Measurements from ENCODE around the gene FAM78B.
A peak's percentile ranks its signal among the peaks of the same experiment; 100 is the strongest.

Gene FAM78B, protein sequence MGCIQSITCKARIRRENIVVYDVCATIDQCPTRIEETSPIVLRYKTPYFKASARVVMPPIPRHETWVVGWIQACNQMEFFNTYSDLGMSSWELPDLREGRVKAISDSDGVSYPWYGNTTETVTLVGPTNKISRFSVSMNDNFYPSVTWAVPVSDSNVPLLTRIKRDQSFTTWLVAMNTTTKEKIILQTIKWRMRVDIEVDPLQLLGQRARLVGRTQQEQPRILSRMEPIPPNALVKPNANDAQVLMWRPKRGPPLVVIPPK

DNA sequence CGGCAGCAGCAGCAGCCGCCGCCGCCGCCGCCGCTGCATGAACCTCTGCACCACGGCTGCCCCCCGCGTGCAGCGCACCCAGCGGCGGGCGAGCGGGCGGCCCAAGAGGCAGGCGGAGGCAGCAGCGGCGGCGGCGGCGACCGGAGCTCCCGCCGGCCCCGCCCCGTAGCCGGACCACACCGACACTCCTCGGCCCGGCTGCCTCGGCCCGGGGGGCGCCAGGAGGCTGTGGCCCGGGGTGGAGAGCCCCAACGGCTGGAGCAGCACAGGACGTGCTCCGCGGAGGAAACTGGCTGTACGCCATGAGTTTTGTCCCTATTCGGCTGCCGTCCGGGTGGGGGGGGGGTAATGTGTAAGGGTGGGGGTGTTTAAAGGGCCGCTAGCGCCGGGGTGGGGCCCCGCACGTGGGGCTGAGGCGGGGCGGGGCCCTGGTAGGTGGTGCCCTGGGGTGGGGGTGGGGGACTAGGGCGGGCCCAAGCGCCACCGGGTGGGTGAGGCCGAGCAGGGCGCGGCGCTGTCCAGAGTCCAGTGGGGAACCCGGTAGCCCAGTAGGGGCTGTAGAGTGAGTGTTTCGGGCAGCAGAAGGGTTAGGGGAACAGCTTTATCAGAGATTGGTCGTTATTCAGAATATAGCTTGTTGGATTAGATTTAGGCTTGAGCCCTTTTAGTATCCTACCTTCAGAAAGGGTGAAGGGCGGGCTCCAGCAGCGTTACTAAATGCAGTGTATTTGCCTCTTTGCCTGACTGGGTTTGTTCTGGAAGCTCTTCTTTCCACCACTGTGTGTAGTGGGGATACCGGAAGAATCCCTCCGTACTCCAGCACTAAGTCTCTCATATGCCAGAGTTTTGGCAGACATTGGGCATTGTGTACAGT lies at the start of gene FAM78B:
Gene FAM78B (minus strand): TSS at position 304 of the 874 bp plus-strand sequence. CDS start 753 bp downstream, outside the sequence.
- no peaks in the 10 kb centered on the region for H3K36me3 ChIP-seq (ENCODE audit: control insufficient read depth in 1 of 2, insufficient read depth in 2 of 2, low read length in 2 of 2)
- peaks cover 13 to 19% of the 10 kb centered on the region in 2 donors for H3K4me1 ChIP-seq (ENCODE audit: control insufficient read depth in 1 of 2, insufficient read depth in 2 of 2, low read length in 2 of 2)
- no peaks in the 10 kb centered on the region for H3K9me3 ChIP-seq (ENCODE audit: control insufficient read depth in 1 of 2, low read length in 2 of 2)
- H3K9ac ChIP-seq (ENCODE audit: low read depth in 1 of 2, low read length in 2 of 2) = peak within 1 kb of the TSS; percentile 51 to 70
- H3K4me3 ChIP-seq (ENCODE audit: low read depth in 1 of 2, low read length in 2 of 2) = peak within 1 kb of the TSS; percentile 68 to 81
- no peak within 1 kb of the TSS for H3K27ac ChIP-seq (ENCODE audit: low read depth, low read length)
- H3K27me3 ChIP-seq (ENCODE audit: control insufficient read depth in 1 of 2, insufficient read depth in 2 of 2, low read length in 2 of 2) = peaks cover 9 to 16% of the 10 kb centered on the region in 2 donors

DNA sequence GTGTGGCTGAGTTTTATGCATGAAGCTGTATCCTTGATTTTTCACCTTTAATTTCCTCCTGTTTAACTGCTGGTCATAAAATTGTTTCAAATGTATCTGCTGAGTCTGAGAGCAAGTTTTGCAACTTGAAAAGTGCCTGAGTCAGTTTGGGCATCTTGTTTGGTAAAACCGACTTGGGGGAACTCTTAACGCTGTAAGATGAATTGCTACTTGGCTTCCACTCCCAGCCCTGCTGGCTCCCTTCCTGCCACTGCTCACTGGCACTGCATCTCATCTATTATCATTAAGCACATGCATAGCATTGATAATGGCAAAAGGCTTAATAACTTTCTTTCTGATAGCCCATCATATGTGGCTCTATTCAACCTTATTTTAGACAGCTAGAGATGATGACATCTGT lies 35.7 kb upstream of the FAM78B start:
- peaks cover 0 to 3% of the 10 kb centered on the region in 2 donors for H3K4me1 ChIP-seq (ENCODE audit: control insufficient read depth in 1 of 2, insufficient read depth in 2 of 2, low read length in 2 of 2)
- H3K27ac ChIP-seq (ENCODE audit: low read depth, low read length) = no peak overlapping the region
- no peaks in the 10 kb centered on the region for H3K27me3 ChIP-seq (ENCODE audit: control insufficient read depth in 1 of 2, insufficient read depth in 2 of 2, low read length in 2 of 2)
- H3K36me3 ChIP-seq (ENCODE audit: control insufficient read depth in 1 of 2, insufficient read depth in 2 of 2, low read length in 2 of 2) = no peaks in the 10 kb centered on the region
- H3K9me3 ChIP-seq (ENCODE audit: control insufficient read depth in 1 of 2, low read length in 2 of 2) = no peaks in the 10 kb centered on the region
- H3K9ac ChIP-seq (ENCODE audit: low read depth in 1 of 2, low read length in 2 of 2) = no peak overlapping the region
- H3K4me3 ChIP-seq (ENCODE audit: low read depth in 1 of 2, low read length in 2 of 2) = no peak overlapping the region

DNA sequence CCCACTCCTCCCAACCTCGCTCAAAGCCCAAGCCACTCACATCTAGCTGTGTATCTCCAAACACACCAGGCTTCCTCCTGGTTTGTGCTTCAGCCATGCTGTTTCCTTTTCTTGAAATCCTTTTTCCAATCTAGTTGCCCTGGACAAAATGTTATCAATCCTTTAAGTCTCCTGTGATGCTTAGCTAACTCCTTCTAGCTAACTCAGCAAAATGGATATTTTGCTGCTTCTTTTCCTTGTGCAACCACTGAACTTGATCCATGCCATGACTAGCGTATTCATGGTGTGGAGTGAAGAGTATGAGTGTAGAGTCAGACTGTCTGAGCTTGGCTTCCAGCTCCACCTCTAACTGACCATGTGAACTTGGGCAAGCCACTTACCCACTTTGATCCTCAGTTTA lies 33.9 kb upstream of the FAM78B start:
- Histone ChIP-seq H3K27ac (ENCODE audit: low read depth, low read length) (no peak overlapping the region), H3K4me1 (ENCODE audit: control insufficient read depth in 1 of 2, insufficient read depth in 2 of 2, low read length in 2 of 2) (peaks cover 0 to 7% of the 10 kb centered on the region in 2 donors), H3K4me3 (ENCODE audit: low read depth in 1 of 2, low read length in 2 of 2) (no peak overlapping the region), H3K9me3 (ENCODE audit: control insufficient read depth in 1 of 2, low read length in 2 of 2) (no peaks in the 10 kb centered on the region), H3K9ac (ENCODE audit: low read depth in 1 of 2, low read length in 2 of 2) (no peak overlapping the region), H3K27me3 (ENCODE audit: control insufficient read depth in 1 of 2, insufficient read depth in 2 of 2, low read length in 2 of 2) (no peaks in the 10 kb centered on the region), H3K36me3 (ENCODE audit: control insufficient read depth in 1 of 2, insufficient read depth in 2 of 2, low read length in 2 of 2) (no peaks in the 10 kb centered on the region)

DNA sequence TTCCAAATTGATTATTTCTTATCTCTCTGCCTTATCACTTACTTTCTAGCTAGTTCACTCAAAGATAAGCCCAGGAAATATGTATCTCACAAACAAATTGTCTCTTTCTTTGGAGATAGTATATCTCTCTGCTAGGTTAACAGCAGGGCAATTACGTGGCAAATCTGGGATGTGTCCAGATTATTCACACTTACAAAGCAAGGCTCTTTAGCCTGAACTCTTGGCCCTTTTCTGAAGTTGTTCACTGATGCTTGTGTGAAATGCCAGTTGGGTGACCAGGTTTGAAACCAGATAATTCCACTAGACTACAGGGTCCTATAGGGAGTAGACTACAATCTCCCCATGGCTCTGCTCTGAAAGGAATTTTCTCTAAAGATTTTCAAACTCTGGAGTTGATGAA lies 30.8 kb upstream of the FAM78B start:
- Histone ChIP-seq H3K9ac (ENCODE audit: low read depth in 1 of 2, low read length in 2 of 2) (no peak overlapping the region), H3K27ac (ENCODE audit: low read depth, low read length) (no peak overlapping the region), H3K4me1 (ENCODE audit: control insufficient read depth in 1 of 2, insufficient read depth in 2 of 2, low read length in 2 of 2) (peaks cover 0 to 7% of the 10 kb centered on the region in 2 donors)

DNA sequence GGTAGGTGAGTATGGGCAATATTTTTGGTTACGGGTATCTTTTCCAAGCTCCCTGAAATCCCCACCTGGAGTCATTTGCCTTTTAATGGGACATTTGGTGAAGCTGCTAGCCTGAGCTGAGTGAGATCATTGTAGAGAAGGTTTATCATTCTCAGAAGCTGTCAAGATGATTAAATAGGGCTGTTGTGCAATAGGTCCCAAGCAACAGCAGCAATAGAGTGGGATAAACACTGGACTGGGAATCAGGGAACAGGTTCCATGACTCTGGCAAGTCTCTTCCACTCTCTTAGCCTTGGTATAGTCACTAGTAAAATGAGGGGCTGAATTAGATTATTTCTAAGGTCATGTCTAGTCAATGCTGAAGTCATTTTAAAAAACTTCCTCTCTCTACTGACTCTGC lies 30.3 kb upstream of the FAM78B start:
- H3K9me3 ChIP-seq (ENCODE audit: control insufficient read depth in 1 of 2, low read length in 2 of 2) = no peaks in the 10 kb centered on the region
- H3K27ac ChIP-seq (ENCODE audit: low read depth, low read length) = no peak overlapping the region
- peaks cover 0 to 7% of the 10 kb centered on the region in 2 donors for H3K4me1 ChIP-seq (ENCODE audit: control insufficient read depth in 1 of 2, insufficient read depth in 2 of 2, low read length in 2 of 2)
- no peak overlapping the region for H3K4me3 ChIP-seq (ENCODE audit: low read depth in 1 of 2, low read length in 2 of 2)
- no peaks in the 10 kb centered on the region for H3K27me3 ChIP-seq (ENCODE audit: control insufficient read depth in 1 of 2, insufficient read depth in 2 of 2, low read length in 2 of 2)
- no peaks in the 10 kb centered on the region for H3K36me3 ChIP-seq (ENCODE audit: control insufficient read depth in 1 of 2, insufficient read depth in 2 of 2, low read length in 2 of 2)
- H3K9ac ChIP-seq (ENCODE audit: low read depth in 1 of 2, low read length in 2 of 2) = no peak overlapping the region

More for the DNA sequence above, 30.8 kb upstream of the FAM78B start:
- no peaks in the 10 kb centered on the region for H3K27me3 ChIP-seq (ENCODE audit: control insufficient read depth in 1 of 2, insufficient read depth in 2 of 2, low read length in 2 of 2)
- H3K36me3 ChIP-seq (ENCODE audit: control insufficient read depth in 1 of 2, insufficient read depth in 2 of 2, low read length in 2 of 2) = no peaks in the 10 kb centered on the region
- H3K4me3 ChIP-seq (ENCODE audit: low read depth in 1 of 2, low read length in 2 of 2) = no peak overlapping the region
- no peaks in the 10 kb centered on the region for H3K9me3 ChIP-seq (ENCODE audit: control insufficient read depth in 1 of 2, low read length in 2 of 2)

DNA sequence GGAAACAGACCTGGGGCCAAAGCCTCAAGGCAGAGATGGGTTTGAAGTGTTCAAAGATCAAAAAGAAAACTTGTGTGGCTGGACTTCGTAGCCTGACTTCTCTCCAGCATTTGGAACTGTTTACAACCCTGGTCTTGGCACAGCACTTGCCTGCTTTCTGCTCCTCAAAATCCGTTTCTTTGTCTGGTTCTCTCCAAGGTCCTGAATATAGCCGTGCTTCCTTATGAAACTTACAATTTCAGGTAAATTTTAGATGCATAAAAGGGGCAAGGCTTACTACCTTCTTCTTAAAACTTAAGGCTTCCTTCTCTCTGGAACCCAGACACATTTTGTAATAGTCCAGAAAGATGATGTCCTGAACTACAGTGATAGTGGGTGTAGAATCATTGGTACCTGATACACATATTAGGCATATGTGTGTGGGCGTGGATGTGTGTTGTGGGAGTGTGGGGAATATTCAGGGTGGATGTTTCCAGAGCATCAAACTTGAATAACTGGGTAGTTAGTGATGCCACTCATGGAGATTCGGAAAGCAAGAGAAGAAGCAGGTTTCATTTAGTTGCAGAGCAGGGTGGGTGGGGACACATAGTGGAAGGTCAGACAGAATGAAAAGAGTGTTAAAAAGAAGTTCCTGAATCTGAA lies 26.4 kb upstream of the FAM78B start:
- Histone ChIP-seq H3K9me3 (ENCODE audit: control insufficient read depth in 1 of 2, low read length in 2 of 2) (no peaks in the 10 kb centered on the region), H3K4me1 (ENCODE audit: control insufficient read depth in 1 of 2, insufficient read depth in 2 of 2, low read length in 2 of 2) (peaks cover 0 to 7% of the 10 kb centered on the region in 2 donors), H3K36me3 (ENCODE audit: control insufficient read depth in 1 of 2, insufficient read depth in 2 of 2, low read length in 2 of 2) (no peaks in the 10 kb centered on the region), H3K27ac (ENCODE audit: low read depth, low read length) (no peak overlapping the region), H3K9ac (ENCODE audit: low read depth in 1 of 2, low read length in 2 of 2) (no peak overlapping the region), H3K27me3 (ENCODE audit: control insufficient read depth in 1 of 2, insufficient read depth in 2 of 2, low read length in 2 of 2) (no peaks in the 10 kb centered on the region), H3K4me3 (ENCODE audit: low read depth in 1 of 2, low read length in 2 of 2) (no peak overlapping the region)

DNA sequence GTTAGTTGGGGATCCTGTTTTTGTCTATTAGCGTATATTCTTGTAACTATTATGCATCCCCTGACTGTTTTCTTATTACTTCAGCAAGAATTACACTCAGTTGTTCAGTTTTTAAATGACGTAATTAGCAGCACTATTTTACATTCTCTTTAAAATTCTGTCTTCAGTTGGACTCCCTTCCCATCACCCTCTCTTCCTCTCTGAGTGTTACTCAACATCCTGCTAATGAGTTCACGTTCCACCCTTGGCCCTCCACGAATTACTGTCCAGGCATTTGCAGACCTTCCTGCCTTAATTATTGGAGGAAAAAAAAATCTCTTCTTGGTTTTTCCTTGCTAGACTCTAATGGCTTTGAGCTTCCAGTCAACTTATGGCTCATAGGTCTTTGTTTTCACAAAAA lies 23.6 kb upstream of the FAM78B start:
- Histone ChIP-seq H3K4me3 (ENCODE audit: low read depth in 1 of 2, low read length in 2 of 2) (no peak overlapping the region), H3K9ac (ENCODE audit: low read depth in 1 of 2, low read length in 2 of 2) (no peak overlapping the region), H3K27ac (ENCODE audit: low read depth, low read length) (no peak overlapping the region), H3K4me1 (ENCODE audit: control insufficient read depth in 1 of 2, insufficient read depth in 2 of 2, low read length in 2 of 2) (no peaks in the 10 kb centered on the region), H3K36me3 (ENCODE audit: control insufficient read depth in 1 of 2, insufficient read depth in 2 of 2, low read length in 2 of 2) (no peaks in the 10 kb centered on the region), H3K9me3 (ENCODE audit: control insufficient read depth in 1 of 2, low read length in 2 of 2) (no peaks in the 10 kb centered on the region), H3K27me3 (ENCODE audit: control insufficient read depth in 1 of 2, insufficient read depth in 2 of 2, low read length in 2 of 2) (no peaks in the 10 kb centered on the region)

DNA sequence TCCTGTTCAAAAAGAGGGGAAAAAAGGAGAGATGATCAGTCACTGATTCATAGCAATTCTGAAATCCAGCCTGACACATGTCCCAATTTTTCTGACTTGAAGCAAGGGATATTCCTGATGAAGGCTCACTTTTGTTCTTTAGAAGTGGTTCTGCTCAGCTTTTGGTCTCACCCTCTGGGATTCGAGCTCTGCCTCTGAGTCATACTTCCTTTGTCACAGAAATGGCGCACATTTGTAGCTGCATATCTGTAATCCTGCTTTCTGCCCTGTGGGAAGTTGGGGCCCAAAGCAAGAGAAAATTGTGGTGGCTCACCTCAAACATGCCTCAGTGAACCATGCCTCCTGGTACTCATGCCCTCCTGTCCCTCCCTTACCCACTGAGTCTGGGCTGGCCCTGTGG lies 22.3 kb upstream of the FAM78B start:
- Histone ChIP-seq H3K27ac (ENCODE audit: low read depth, low read length) (no peak overlapping the region), H3K4me1 (ENCODE audit: control insufficient read depth in 1 of 2, insufficient read depth in 2 of 2, low read length in 2 of 2) (no peaks in the 10 kb centered on the region), H3K9ac (ENCODE audit: low read depth in 1 of 2, low read length in 2 of 2) (no peak overlapping the region), H3K36me3 (ENCODE audit: control insufficient read depth in 1 of 2, insufficient read depth in 2 of 2, low read length in 2 of 2) (no peaks in the 10 kb centered on the region), H3K9me3 (ENCODE audit: control insufficient read depth in 1 of 2, low read length in 2 of 2) (no peaks in the 10 kb centered on the region), H3K27me3 (ENCODE audit: control insufficient read depth in 1 of 2, insufficient read depth in 2 of 2, low read length in 2 of 2) (no peaks in the 10 kb centered on the region), H3K4me3 (ENCODE audit: low read depth in 1 of 2, low read length in 2 of 2) (no peak overlapping the region)

DNA sequence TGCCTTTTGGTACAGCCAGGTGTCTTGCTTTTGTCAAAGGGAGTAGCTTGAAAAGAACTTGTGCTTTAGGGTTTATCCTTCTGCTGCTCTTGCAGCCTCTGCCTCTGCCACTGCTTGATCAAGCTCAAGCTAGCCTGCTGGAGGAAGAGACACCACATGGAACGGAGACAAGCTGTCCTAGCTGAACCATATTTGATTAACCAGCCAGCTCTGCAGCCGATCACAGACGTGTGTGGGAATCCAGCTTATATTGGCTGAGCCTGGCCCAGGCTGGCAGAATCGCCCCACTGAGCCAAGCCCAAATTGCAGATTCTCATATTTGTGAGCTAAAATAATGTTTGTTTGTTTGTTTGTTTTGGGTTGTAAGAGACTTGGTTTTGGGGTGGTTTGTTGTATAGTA lies 18.7 kb upstream of the FAM78B start:
- H3K9ac ChIP-seq (ENCODE audit: low read depth in 1 of 2, low read length in 2 of 2) = no peak overlapping the region

DNA sequence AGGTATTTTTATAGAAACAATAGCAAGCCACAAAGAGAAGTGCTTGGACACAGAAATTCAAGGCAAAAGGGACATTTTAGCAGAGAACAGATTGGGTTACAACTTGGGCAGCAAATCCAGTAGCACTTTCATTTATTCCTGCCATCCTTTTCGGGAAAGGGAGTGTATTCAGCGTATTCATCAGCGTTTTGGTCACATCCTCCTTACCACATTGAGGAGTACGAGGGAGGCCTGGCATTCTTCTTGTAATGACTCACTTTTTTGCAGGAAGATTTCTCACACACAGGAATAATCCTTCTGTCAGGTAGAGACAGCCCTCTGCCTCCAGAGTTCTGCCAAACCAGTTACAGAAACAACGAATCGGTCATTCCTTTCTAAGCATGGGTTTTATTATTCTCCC lies 18.1 kb upstream of the FAM78B start:
- Histone ChIP-seq H3K27me3 (ENCODE audit: control insufficient read depth in 1 of 2, insufficient read depth in 2 of 2, low read length in 2 of 2) (peaks cover 0 to 10% of the 10 kb centered on the region in 2 donors), H3K27ac (ENCODE audit: low read depth, low read length) (no peak overlapping the region), H3K4me1 (ENCODE audit: control insufficient read depth in 1 of 2, insufficient read depth in 2 of 2, low read length in 2 of 2) (no peaks in the 10 kb centered on the region), H3K4me3 (ENCODE audit: low read depth in 1 of 2, low read length in 2 of 2) (no peak overlapping the region), H3K36me3 (ENCODE audit: control insufficient read depth in 1 of 2, insufficient read depth in 2 of 2, low read length in 2 of 2) (no peaks in the 10 kb centered on the region), H3K9me3 (ENCODE audit: control insufficient read depth in 1 of 2, low read length in 2 of 2) (no peaks in the 10 kb centered on the region), H3K9ac (ENCODE audit: low read depth in 1 of 2, low read length in 2 of 2) (no peak overlapping the region)

More for the DNA sequence above, 18.7 kb upstream of the FAM78B start:
- H3K27ac ChIP-seq (ENCODE audit: low read depth, low read length) = no peak overlapping the region
- H3K36me3 ChIP-seq (ENCODE audit: control insufficient read depth in 1 of 2, insufficient read depth in 2 of 2, low read length in 2 of 2) = no peaks in the 10 kb centered on the region
- no peaks in the 10 kb centered on the region for H3K4me1 ChIP-seq (ENCODE audit: control insufficient read depth in 1 of 2, insufficient read depth in 2 of 2, low read length in 2 of 2)
- H3K27me3 ChIP-seq (ENCODE audit: control insufficient read depth in 1 of 2, insufficient read depth in 2 of 2, low read length in 2 of 2) = peaks cover 0 to 10% of the 10 kb centered on the region in 2 donors
- H3K9me3 ChIP-seq (ENCODE audit: control insufficient read depth in 1 of 2, low read length in 2 of 2) = no peaks in the 10 kb centered on the region
- no peak overlapping the region for H3K4me3 ChIP-seq (ENCODE audit: low read depth in 1 of 2, low read length in 2 of 2)

Measured in duodenal mucosa (tissue), 2 donors.